ENCODE results near the gene C22orf15.
A peak's percentile ranks its signal among the peaks of the same experiment; 100 is the strongest.

C22orf15 gene

GRCh38 chr22:23774114-23774921, 11.5 kb downstream of the C22orf15 start:
- no peak for DNase-seq

- DNase-seq = no peak
Measured at GRCh38 chr22:23774922-23775436, 12.2 kb downstream of the C22orf15 start.

- no peak for DNase-seq
Measured at GRCh38 chr22:23775779-23776375, 13.1 kb downstream of the C22orf15 start.

- no peak for DNase-seq
Measured at GRCh38 chr22:23777776-23778576, 15.2 kb downstream of the C22orf15 start.

GRCh38 chr22:23778577-23778900, 15.7 kb downstream of the C22orf15 start:
- no peak for DNase-seq

- DNase-seq = no peak
Measured at GRCh38 chr22:23779083-23779482, 16.3 kb downstream of the C22orf15 start.

- no peak for DNase-seq
Measured at GRCh38 chr22:23779731-23780130, 16.9 kb downstream of the C22orf15 start.

- DNase-seq = no peak
Measured at GRCh38 chr22:23780146-23780748, 17.5 kb downstream of the C22orf15 start.

- no peak for DNase-seq
Measured at GRCh38 chr22:23781065-23781464, 18.3 kb downstream of the C22orf15 start.

- no peak for DNase-seq
Measured at GRCh38 chr22:23781511-23782183, 18.9 kb downstream of the C22orf15 start.

- no peak for DNase-seq
Measured at GRCh38 chr22:23782252-23782651, 19.5 kb downstream of the C22orf15 start.

- DNase-seq = no peak
Measured at GRCh38 chr22:23782703-23783102, 19.9 kb downstream of the C22orf15 start.

- DNase-seq = no peak
Measured at GRCh38 chr22:23783265-23784150, 20.7 kb downstream of the C22orf15 start.

- no peak for DNase-seq
Measured at GRCh38 chr22:23784215-23784732, 21.5 kb downstream of the C22orf15 start.

GRCh38 chr22:23786261-23786710, 23.5 kb downstream of the C22orf15 start:
- no peak for DNase-seq

GRCh38 chr22:23786752-23787599, 24.2 kb downstream of the C22orf15 start, which contains the start of gene SMARCB1:
Gene SMARCB1 (plus strand): TSS chr22:23786966. CDS start chr22:23787170, 204 bp downstream.
- peak; percentile 89 for DNase-seq

- DNase-seq = no peak
Measured at GRCh38 chr22:23787600-23787896, 24.8 kb downstream of the C22orf15 start.

GRCh38 chr22:23787910-23788309, 25.1 kb downstream of the C22orf15 start:
- no peak for DNase-seq

- no peak for DNase-seq
Measured at GRCh38 chr22:23789121-23789520, 26.3 kb downstream of the C22orf15 start.

- no peak for DNase-seq
Measured at GRCh38 chr22:23789638-23790037, 26.8 kb downstream of the C22orf15 start.

All from activated CD8-positive, alpha-beta memory T cell treated with anti-CD3 and anti-CD28 coated beads, Interleukin-2, amount 50 U/mL, for 4 hours (primary cell).